Measurements from ENCODE around the gene OR7C2. TPM values are rescaled to one million over a fixed set of nuclear protein-coding genes. Genes with fewer than 3 reads are reported as not detected.

OR7C2 gene
- total and polyA plus RNA-seq, 2 of the 13 experiments (the other 11 are each of a cell fraction or from before 2014, with no cell fraction given): not detected

DNA sequence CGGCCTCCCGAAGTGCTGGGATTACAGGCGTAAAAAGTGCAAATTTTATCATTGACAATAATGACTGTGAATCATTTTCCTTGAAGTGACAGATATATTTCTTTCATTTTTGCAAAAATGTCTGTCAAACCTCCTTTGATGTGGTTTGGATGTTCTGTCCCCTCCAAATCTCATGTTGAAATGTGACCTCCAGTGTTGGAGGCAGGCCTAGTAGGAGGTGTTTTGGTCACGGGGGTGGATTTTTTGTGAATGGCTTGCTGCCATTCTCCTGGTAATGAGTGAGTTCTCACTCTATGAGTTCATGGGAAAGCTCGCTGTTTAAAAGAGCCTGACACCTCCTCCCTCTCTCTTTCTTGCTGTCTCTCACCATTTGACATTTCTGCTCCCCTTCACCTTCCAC lies 43.8 kb downstream of the OR7C2 start (continued):
- TF ChIP-seq, protein P1, sequence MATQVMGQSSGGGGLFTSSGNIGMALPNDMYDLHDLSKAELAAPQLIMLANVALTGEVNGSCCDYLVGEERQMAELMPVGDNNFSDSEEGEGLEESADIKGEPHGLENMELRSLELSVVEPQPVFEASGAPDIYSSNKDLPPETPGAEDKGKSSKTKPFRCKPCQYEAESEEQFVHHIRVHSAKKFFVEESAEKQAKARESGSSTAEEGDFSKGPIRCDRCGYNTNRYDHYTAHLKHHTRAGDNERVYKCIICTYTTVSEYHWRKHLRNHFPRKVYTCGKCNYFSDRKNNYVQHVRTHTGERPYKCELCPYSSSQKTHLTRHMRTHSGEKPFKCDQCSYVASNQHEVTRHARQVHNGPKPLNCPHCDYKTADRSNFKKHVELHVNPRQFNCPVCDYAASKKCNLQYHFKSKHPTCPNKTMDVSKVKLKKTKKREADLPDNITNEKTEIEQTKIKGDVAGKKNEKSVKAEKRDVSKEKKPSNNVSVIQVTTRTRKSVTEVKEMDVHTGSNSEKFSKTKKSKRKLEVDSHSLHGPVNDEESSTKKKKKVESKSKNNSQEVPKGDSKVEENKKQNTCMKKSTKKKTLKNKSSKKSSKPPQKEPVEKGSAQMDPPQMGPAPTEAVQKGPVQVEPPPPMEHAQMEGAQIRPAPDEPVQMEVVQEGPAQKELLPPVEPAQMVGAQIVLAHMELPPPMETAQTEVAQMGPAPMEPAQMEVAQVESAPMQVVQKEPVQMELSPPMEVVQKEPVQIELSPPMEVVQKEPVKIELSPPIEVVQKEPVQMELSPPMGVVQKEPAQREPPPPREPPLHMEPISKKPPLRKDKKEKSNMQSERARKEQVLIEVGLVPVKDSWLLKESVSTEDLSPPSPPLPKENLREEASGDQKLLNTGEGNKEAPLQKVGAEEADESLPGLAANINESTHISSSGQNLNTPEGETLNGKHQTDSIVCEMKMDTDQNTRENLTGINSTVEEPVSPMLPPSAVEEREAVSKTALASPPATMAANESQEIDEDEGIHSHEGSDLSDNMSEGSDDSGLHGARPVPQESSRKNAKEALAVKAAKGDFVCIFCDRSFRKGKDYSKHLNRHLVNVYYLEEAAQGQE (IDR thresholded peaks at IDR 0.05; ENCODE audit: borderline replicate concordance in 1 of 2, low read depth in 1 of 2, low read length in 2 of 2): no peak

Other genes with a start within 250 kb of the OR7C2 start
- 0.04 TPM in 1 of 2 replicates, not detected in the other for gene ADGRE2, start 162.9 kb upstream of the OR7C2 start, total RNA-seq (2016; rRNA removed; fragmentation: Illumina TruSeq; extraction: Trizol)
- gene ADGRE2, start 162.9 kb upstream of the OR7C2 start, polyA plus RNA-seq (2011; rRNA removed): 0.03 TPM in 1 of 2 replicates, not detected in the other
- gene OR7A5, start 106.3 kb upstream of the OR7C2 start, total RNA-seq (2016; rRNA removed; fragmentation: Illumina TruSeq; extraction: Trizol): not detected in 2 replicates
- not detected in 2 replicates for gene OR7A5, start 106.3 kb upstream of the OR7C2 start, polyA plus RNA-seq (2011; rRNA removed)
- not detected in 2 replicates for gene OR7C1, start 106.3 kb upstream of the OR7C2 start, total RNA-seq (2016; rRNA removed; fragmentation: Illumina TruSeq; extraction: Trizol)
- gene OR7C1, start 106.3 kb upstream of the OR7C2 start, polyA plus RNA-seq (2011; rRNA removed): not detected in 2 replicates
- gene OR7A10, start 92.6 kb upstream of the OR7C2 start, total RNA-seq (2016; rRNA removed; fragmentation: Illumina TruSeq; extraction: Trizol): not detected in 2 replicates
- not detected in 2 replicates for gene OR7A10, start 92.6 kb upstream of the OR7C2 start, polyA plus RNA-seq (2011; rRNA removed)
- gene OR7A17, start 55.4 kb upstream of the OR7C2 start, total RNA-seq (2016; rRNA removed; fragmentation: Illumina TruSeq; extraction: Trizol): not detected in 2 replicates
- not detected in 2 replicates for gene OR7A17, start 55.4 kb upstream of the OR7C2 start, polyA plus RNA-seq (2011; rRNA removed)
- not detected in 2 replicates for gene SLC1A6, start 38.4 kb downstream of the OR7C2 start, total RNA-seq (2016; rRNA removed; fragmentation: Illumina TruSeq; extraction: Trizol)
- gene SLC1A6, start 38.4 kb downstream of the OR7C2 start, polyA plus RNA-seq (2011; rRNA removed): not detected in 2 replicates
- not detected in 2 replicates for gene CASP14, start 108.0 kb downstream of the OR7C2 start, total RNA-seq (2016; rRNA removed; fragmentation: Illumina TruSeq; extraction: Trizol)
- gene CASP14, start 108.0 kb downstream of the OR7C2 start, polyA plus RNA-seq (2011; rRNA removed): not detected in 2 replicates
- gene OR1I1, start 140.7 kb downstream of the OR7C2 start, total RNA-seq (2016; rRNA removed; fragmentation: Illumina TruSeq; extraction: Trizol): not detected in 2 replicates
- gene OR1I1, start 140.7 kb downstream of the OR7C2 start, polyA plus RNA-seq (2011; rRNA removed): not detected in 2 replicates
- 3.8 and 4.3 TPM in 2 replicates for gene SYDE1, start 165.9 kb downstream of the OR7C2 start, total RNA-seq (2016; rRNA removed; fragmentation: Illumina TruSeq; extraction: Trizol)
- gene SYDE1, start 165.9 kb downstream of the OR7C2 start, polyA plus RNA-seq (2011; rRNA removed): 13.6 and 15.4 TPM in 2 replicates